ENCODE data around the gene HRH3. TPM values are rescaled to one million over a fixed set of nuclear protein-coding genes. Genes with fewer than 3 reads are reported as not detected.

Gene HRH3
- total RNA-seq, 2 donors from 2014 or later = 0.44 TPM; not detected in 1

- 50 to 77% methylated on average over 19 to 38 of the region's 38 CpGs for WGBS, 2 experiments (ENCODE audit: insufficient coverage in 1 of 2, insufficient read length in 1 of 2)
- no peak for DNase-seq
- H3K36me3 ChIP-seq (ENCODE audit: control insufficient read depth, insufficient read depth, low read length) = no peaks in the 10 kb centered on the region
- Mint-ChIP-seq H3K27ac (no peak overlapping the region), H3K9me3 (no peaks in the 10 kb centered on the region), H3K27me3 (ENCODE audit: insufficient read depth) (peaks cover 65% of the 10 kb centered on the region), H3K36me3 (ENCODE audit: low read depth) (no peaks in the 10 kb centered on the region), H3K4me1 (peaks cover 3% of the 10 kb centered on the region), H3K4me3 (no peak overlapping the region)
- peaks cover 78% of the 10 kb centered on the region for H3K27me3 ChIP-seq (ENCODE audit: control insufficient read depth, insufficient read depth, low read length, poor library complexity, severe bottlenecking)
- H3K9me3 ChIP-seq (ENCODE audit: control insufficient read depth, low read length) = no peaks in the 10 kb centered on the region
- no peak overlapping the region for H3K4me3 ChIP-seq (ENCODE audit: low read length)
- H3K27ac ChIP-seq (ENCODE audit: low read depth, low read length) = no peak overlapping the region
- peaks cover 4% of the 10 kb centered on the region for H3K4me1 ChIP-seq (ENCODE audit: control insufficient read depth, insufficient read depth, low read length)
- TF ChIP-seq CTCF (conservative IDR thresholded peaks at IDR 0.05) = no peak
- H3K9ac ChIP-seq (ENCODE audit: extremely low read depth, low read length, poor library complexity, severe bottlenecking) = no peak overlapping the region
Measured at GRCh38 chr20:62217913-62218773, 1.9 kb downstream of the HRH3 start.

- Mint-ChIP-seq H3K36me3 (ENCODE audit: low read depth) (no peaks in the 10 kb centered on the region), H3K27me3 (ENCODE audit: insufficient read depth) (peaks cover 53% of the 10 kb centered on the region)
- WGBS, 2 experiments (ENCODE audit: insufficient coverage in 1 of 2, insufficient read length in 1 of 2) = 83 to 89% methylated on average over 19 to 26 of the region's 26 CpGs
Measured at GRCh38 chr20:62216636-62217566, 3.2 kb downstream of the HRH3 start.

More at GRCh38 chr20:62216636-62217566, 3.2 kb downstream of the HRH3 start:
- TF ChIP-seq CTCF (conservative IDR thresholded peaks at IDR 0.05) = no peak
- H3K27ac Mint-ChIP-seq = no peak overlapping the region
- Histone ChIP-seq H3K9me3 (ENCODE audit: control insufficient read depth, low read length) (no peaks in the 10 kb centered on the region), H3K36me3 (ENCODE audit: control insufficient read depth, insufficient read depth, low read length) (no peaks in the 10 kb centered on the region), H3K27me3 (ENCODE audit: control insufficient read depth, insufficient read depth, low read length, poor library complexity, severe bottlenecking) (peaks cover 65% of the 10 kb centered on the region), H3K27ac (ENCODE audit: low read depth, low read length) (no peak overlapping the region), H3K9ac (ENCODE audit: extremely low read depth, low read length, poor library complexity, severe bottlenecking) (no peak overlapping the region), H3K4me3 (ENCODE audit: low read length) (no peak overlapping the region), H3K4me1 (ENCODE audit: control insufficient read depth, insufficient read depth, low read length) (peaks cover 4% of the 10 kb centered on the region)
- no peak overlapping the region for H3K4me3 Mint-ChIP-seq
- H3K4me1 Mint-ChIP-seq = peaks cover 3% of the 10 kb centered on the region
- no peak for DNase-seq
- H3K9me3 Mint-ChIP-seq = no peaks in the 10 kb centered on the region
